ENCODE data around the gene HNRNPR.

- no peak for TF ChIP-seq USF2 (IDR thresholded peaks at IDR 0.05; ENCODE audit: low read length)
- TF ChIP-seq ZNF274 (IDR thresholded peaks at IDR 0.05; ENCODE audit: borderline replicate concordance, extremely low read depth, low read length) = no peak
Measured at GRCh38 chr1:23383577-23384311, 39.7 kb upstream of the HNRNPR start.
